HG03342 (cell line): ENCODE results near the gene XRCC6.
A peak's percentile ranks its signal among the peaks of the same experiment; 100 is the strongest.
"Not testable (repeated sequence)": the region's sequence is repeated elsewhere in the genome, so short reads cannot be mapped to it uniquely, and the experiment has no call there.

Source experiments
- ATAC-seq: cut with Tn5 transposase; IDR thresholded peaks from one replicate; pipeline ENCODE4 v1.9.1; 2021; ENCODE audit warnings: mild to moderate bottlenecking, moderate library complexity; ENCODE audit not compliant: unreplicated experiment

The XRCC6 gene

GRCh38 chr22:41648432-41648831, 27.3 kb downstream of the XRCC6 start:
- ATAC-seq: no peak

GRCh38 chr22:41650229-41650628, 29.1 kb downstream of the XRCC6 start:
- ATAC-seq: no peak

- no peak for ATAC-seq
These were observed 29.7 kb downstream of the XRCC6 start for GRCh38 chr22:41650821-41651220.

- ATAC-seq: no peak
These were observed 33.2 kb downstream of the XRCC6 start for GRCh38 chr22:41654322-41654721.

- ATAC-seq: no peak
These were observed 35.5 kb downstream of the XRCC6 start for GRCh38 chr22:41656556-41656955.

GRCh38 chr22:41657709-41658108, 36.6 kb downstream of the XRCC6 start:
- ATAC-seq: no peak

- ATAC-seq: no peak
These were observed 37.8 kb downstream of the XRCC6 start for GRCh38 chr22:41658869-41659268.

- no peak for ATAC-seq
These were observed 38.8 kb downstream of the XRCC6 start for GRCh38 chr22:41659941-41660340.

GRCh38 chr22:41660416-41660815, 39.3 kb downstream of the XRCC6 start:
- ATAC-seq: no peak

GRCh38 chr22:41661088-41661487, 40.0 kb downstream of the XRCC6 start:
- no peak for ATAC-seq

GRCh38 chr22:41661713-41662112, 40.6 kb downstream of the XRCC6 start:
- no peak for ATAC-seq

- ATAC-seq: not testable (repeated sequence)
These were observed 42.5 kb downstream of the XRCC6 start for GRCh38 chr22:41663594-41663993.

GRCh38 chr22:41664490-41664889, 43.4 kb downstream of the XRCC6 start:
- no peak for ATAC-seq

- ATAC-seq: no peak
These were observed 43.9 kb downstream of the XRCC6 start for GRCh38 chr22:41664951-41665350.

- no peak for ATAC-seq
These were observed 48.1 kb downstream of the XRCC6 start for GRCh38 chr22:41668971-41669911.

GRCh38 chr22:41672096-41672495, 51.0 kb downstream of the XRCC6 start:
- ATAC-seq: not testable (repeated sequence)

- no peak for ATAC-seq
These were observed 51.9 kb downstream of the XRCC6 start for GRCh38 chr22:41672780-41673509.

- no peak for ATAC-seq
These were observed 53.8 kb downstream of the XRCC6 start for GRCh38 chr22:41674846-41675340.

- no peak for ATAC-seq
These were observed 55.0 kb downstream of the XRCC6 start for GRCh38 chr22:41676134-41676533.

- ATAC-seq: no peak
These were observed 60.5 kb downstream of the XRCC6 start for GRCh38 chr22:41681616-41682015.

- peak; percentile 88 for ATAC-seq
These were observed 61.1 kb downstream of the XRCC6 start for GRCh38 chr22:41682033-41682807.
